H1 (cell line): Measurements from ENCODE around the gene HMCES. TPM values are rescaled to one million over a fixed set of nuclear protein-coding genes. Genes with fewer than 3 reads are reported as not detected.

Experiments
- CTCF ChIA-PET: fragments of 300-600 bp; sonication (Branson Sonifier 250); formaldehyde crosslinking; loops from one replicate; lab custom pipeline; 2021; ENCODE audit not compliant: partially characterized antibody; lab: Charles Lee
- POLR2A ChIA-PET: fragments of 300-600 bp; sonication (Branson Sonifier 250); formaldehyde crosslinking; loops from one replicate; lab custom pipeline; 2021; ENCODE audit warnings: inconsistent platforms; ENCODE audit not compliant: partially characterized antibody; lab: Charles Lee
- DNase-seq, 2 experiments: peaks; one replicate each; pipeline versions ENCODE4 v3.0.0 to v3.0.0-alpha.2; 2010 to 2022; ENCODE audit warnings: low spot score in 2 of 2, low read depth in 1 of 2, mixed read lengths in 1 of 2
- FAIRE-seq: peaks from 2 replicates; lab custom pipeline; 2011; peaks lifted over from hg19 to GRCh38; lab: Jason Lieb, UNC
- H2AFZ ChIP-seq: 2 replicates; pipeline ENCODE4 v1.8.1; 2012; ENCODE audit warnings: low read length, inconsistent platforms
- H2AK5ac ChIP-seq: 2 replicates; pipeline ENCODE4 v1.6.1; 2013; ENCODE audit warnings: low read depth, low read length
- H2BK120ac ChIP-seq: replicated peaks from 2 replicates; pipeline ENCODE3; 2013; ENCODE audit warnings: low read depth, low read length, inconsistent platforms
- H2BK12ac ChIP-seq: 2 replicates; pipeline ENCODE4 v1.6.1; 2013; ENCODE audit warnings: low read depth, low read length
- H2BK15ac ChIP-seq: 2 replicates; pipeline ENCODE4 v1.6.1; 2013; ENCODE audit warnings: low read length
- H2BK20ac ChIP-seq: 2 replicates; pipeline ENCODE4 v1.6.1; 2013; ENCODE audit warnings: low read length
- H2BK5ac ChIP-seq: 2 replicates; pipeline ENCODE4 v1.6.1; 2013; ENCODE audit warnings: low read depth, low read length
- H3K14ac ChIP-seq: 2 replicates; pipeline ENCODE4 v1.6.1; 2013; ENCODE audit warnings: inconsistent platforms; ENCODE audit not compliant: insufficient read length
- H3K18ac ChIP-seq: 2 replicates; pipeline ENCODE4 v1.6.1; 2013; ENCODE audit warnings: low read length; ENCODE audit errors: extremely low read depth
- H3K23ac ChIP-seq: 2 replicates; pipeline ENCODE4 v1.6.1; 2013; ENCODE audit warnings: inconsistent platforms; ENCODE audit not compliant: insufficient read length
- H3K23me2 ChIP-seq: 2 replicates; pipeline ENCODE4 v1.6.1; 2013; ENCODE audit warnings: low read depth, low read length
- H3K27ac ChIP-seq: 2 replicates; pipeline ENCODE4 v1.6.1; 2011; ENCODE audit warnings: low read depth, low read length, inconsistent platforms
- H3K27me3 ChIP-seq, 4 experiments: replicated peaks in 1 of 4; 1 replicate in 1 of 4; 2 replicates in 3 of 4; pipeline versions ENCODE4 v1.6.1 to v1.8.1; 2011 to 2013; ENCODE audit warnings: low read length in 3 of 4, mild to moderate bottlenecking in 3 of 4, inconsistent platforms in 2 of 4, mixed read lengths in 2 of 4, moderate library complexity in 1 of 4; ENCODE audit not compliant: control insufficient read depth in 3 of 4, insufficient read depth in 3 of 4; ENCODE audit errors: extremely low read depth in 1 of 4
- H3K36me3 ChIP-seq, 4 experiments: 2 replicates each; pipeline versions ENCODE4 v1.6.1 to v1.8.1; 2011 to 2013; ENCODE audit warnings: mild to moderate bottlenecking in 4 of 4, low read length in 3 of 4, moderate library complexity in 2 of 4, control low read depth in 1 of 4, inconsistent platforms in 1 of 4; ENCODE audit not compliant: insufficient read depth in 4 of 4, control insufficient read depth in 2 of 4
- H3K4ac ChIP-seq: replicated peaks from 2 replicates; pipeline ENCODE3; 2013; ENCODE audit warnings: low read length, low read depth, mixed read lengths, inconsistent platforms; ENCODE audit not compliant: insufficient read length
- H3K4me1 ChIP-seq, 4 experiments: replicated peaks in 1 of 4; 1 replicate in 1 of 4; 2 replicates in 3 of 4; pipeline versions ENCODE4 v1.6.1 to v1.8.1; 2011 to 2013; ENCODE audit warnings: low read length in 3 of 4, inconsistent platforms in 2 of 4, mixed read lengths in 1 of 4; ENCODE audit not compliant: insufficient read depth in 4 of 4, control insufficient read depth in 3 of 4
- H3K4me2 ChIP-seq, 2 experiments: 2 replicates each; pipeline versions ENCODE4 v1.6.1 to v1.8.1; 2011 to 2013; ENCODE audit warnings: low read depth in 2 of 2, low read length in 2 of 2, control low read depth in 1 of 2, inconsistent platforms in 1 of 2, mild to moderate bottlenecking in 1 of 2; ENCODE audit not compliant: insufficient read depth in 1 of 2
- H3K4me3 ChIP-seq, 4 experiments: fragments of 200-600, 300-600 bp in 1 of 4; sonication (generic), shearing (Covaris generic), sonication (Bioruptor Twin) in 1 of 4; 2 replicates each; pipeline versions ENCODE4 v1.5.1 to v1.8.1; 2011 to 2016; ENCODE audit warnings: low read length in 4 of 4, low read depth in 3 of 4, control low read depth in 2 of 4, inconsistent platforms in 2 of 4, mild to moderate bottlenecking in 2 of 4, mixed read lengths in 1 of 4, moderate library complexity in 1 of 4; ENCODE audit not compliant: insufficient read depth in 2 of 4; ENCODE audit errors: extremely low read depth in 1 of 4
- H3K56ac ChIP-seq: replicated peaks from 2 replicates; pipeline ENCODE3; 2013; ENCODE audit warnings: low read depth, mild to moderate bottlenecking, mixed read lengths, low read length, inconsistent platforms; ENCODE audit not compliant: insufficient read length
- H3K79me1 ChIP-seq: 2 replicates; pipeline ENCODE4 v1.6.1; 2013; ENCODE audit warnings: low read depth, low read length, control low read depth
- H3K79me2 ChIP-seq, 2 experiments: 2 replicates each; pipeline versions ENCODE4 v1.6.1 to v1.8.1; 2012 to 2013; ENCODE audit warnings: low read length in 2 of 2, mild to moderate bottlenecking in 2 of 2, inconsistent platforms in 1 of 2; ENCODE audit not compliant: insufficient read depth in 2 of 2, control insufficient read depth in 1 of 2
- H3K9ac ChIP-seq, 4 experiments: replicated peaks in 1 of 4; 1 replicate in 1 of 4; 2 replicates in 3 of 4; pipeline versions ENCODE4 v1.6.1 to v1.8.1; 2011 to 2013; ENCODE audit warnings: low read depth in 3 of 4, low read length in 3 of 4, control low read depth in 2 of 4, mild to moderate bottlenecking in 2 of 4, moderate library complexity in 2 of 4, inconsistent platforms in 1 of 4; ENCODE audit errors: extremely low read depth in 1 of 4
- H3K9me3 ChIP-seq, 2 experiments: 2 replicates each; pipeline versions ENCODE4 v1.6.1 to v1.8.1; 2012 to 2013; ENCODE audit warnings: mild to moderate bottlenecking in 2 of 2, moderate library complexity in 2 of 2, control low read depth in 1 of 2, inconsistent platforms in 1 of 2, low read depth in 1 of 2, low read length in 1 of 2, mixed read lengths in 1 of 2; ENCODE audit not compliant: insufficient read depth in 2 of 2
- H4K20me1 ChIP-seq, 2 experiments: replicated peaks in 1 of 2; 2 replicates each; pipeline versions ENCODE3 to v1.8.1; 2011 to 2013; ENCODE audit warnings: inconsistent platforms in 2 of 2, low read length in 2 of 2, mild to moderate bottlenecking in 1 of 2; ENCODE audit not compliant: insufficient read depth in 2 of 2, control insufficient read depth in 1 of 2
- H4K5ac ChIP-seq: 2 replicates; pipeline ENCODE4 v1.6.1; 2013; ENCODE audit warnings: low read length, low read depth, mixed read lengths, inconsistent platforms; ENCODE audit not compliant: insufficient read length
- H4K8ac ChIP-seq: 2 replicates; pipeline ENCODE4 v1.8.0; 2013; ENCODE audit warnings: mild to moderate bottlenecking, moderate library complexity, low read length, inconsistent platforms; ENCODE audit not compliant: insufficient read depth; ENCODE audit errors: extremely low read depth
- H4K91ac ChIP-seq: replicated peaks from 2 replicates; pipeline ENCODE3; 2013; ENCODE audit warnings: low read length, mixed read lengths, inconsistent platforms; ENCODE audit not compliant: insufficient read length
- CREB1 ChIP-seq: IDR thresholded peaks from 2 replicates; pipeline ENCODE4 v1.6.1; 2012; ENCODE audit warnings: inconsistent platforms
- WGBS, 2 experiments: shearing (Covaris generic) in 1 of 2; methylation state at CpG; one replicate each; pipeline versions ENCODE4 v1.1.6 to v1.1.7; 2013 to 2015; ENCODE audit warnings: low lambda C conversion rate in 2 of 2, mixed read lengths in 2 of 2, inconsistent platforms in 1 of 2, low coverage in 1 of 2, missing lambda C conversion rate in 1 of 2; ENCODE audit not compliant: insufficient replicate concordance in 2 of 2, insufficient coverage in 1 of 2, insufficient read length in 1 of 2; ENCODE audit errors: extremely low coverage in 1 of 2, missing lambda C conversion rate in 1 of 2; 5-methylcytosine and 5-hydroxymethylcytosine counted together
- polyA plus RNA-seq, 7 experiments: library from polyadenylated mRNA; depleted of rRNA in 3 of 7; stranded (reverse) in 5 of 7; unstranded in 2 of 7; fragments of >200 nt in 5 of 7; fragments of 200-250 nt in 2 of 7; gene quantifications; 1 replicate in 5 of 7; 2 replicates in 1 of 7; 4 replicates in 1 of 7; pipeline versions ENCODE4 v1.2.1 to v1.2.3, GENCODE V29; 2011 to 2013; ENCODE audit warnings: missing spikeins in 2 of 7, mixed read lengths in 2 of 7
- total RNA-seq: library from RNA; stranded (reverse); fragmentation: NEBNext Ultra II Directional; extraction: Animal tissue kit (Norgen Biotek cat#: 25700); gene quantifications from 2 replicates; pipeline ENCODE4 v1.2.1, GENCODE V29; 2021

Gene HMCES
- total and polyA plus RNA-seq, 2 of the 8 experiments (the other 6 are each of a cell fraction or from before 2014, with no cell fraction given) = 27.6 to 49.5 TPM

DNA sequence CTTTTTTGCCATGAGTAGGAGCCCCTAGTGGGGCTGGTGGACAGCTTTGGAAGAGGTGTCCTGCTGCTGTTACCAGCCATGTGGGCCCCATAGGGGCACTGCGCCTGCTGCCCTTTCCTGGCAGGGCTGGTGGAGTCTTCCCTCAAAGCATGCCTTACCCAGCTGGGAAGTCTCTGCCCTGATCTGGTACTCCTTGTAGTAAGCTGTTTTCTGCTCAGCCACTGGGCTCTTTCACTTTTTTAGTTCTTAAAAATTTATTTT is 26.2 kb downstream of the HMCES start:
- CTCF ChIA-PET = interaction anchor here (1.0 to 6.4 kb wide), 4 partner anchors 11 to 251 kb away, joined by 3 to 28 read pairs (median 3); a partner anchor contains a TSS
- POLR2A ChIA-PET = interaction anchor here (0.6 to 4.9 kb wide), 9 partner anchors 10 to 187 kb away, joined by 3 to 104 read pairs (median 4); partner anchors contain the start of genes COPG1 and HMCES
- Histone ChIP-seq H3K4me3 (no peak overlapping the region; a peak in 2 of 8 replicates), H4K5ac (no peak overlapping the region), H4K91ac (peak overlapping the region; percentile 40), H3K4me1 (peaks cover 3 to 8% (median 5%) of the 10 kb centered on the region in 4 experiments), H2BK15ac (no peak overlapping the region), H2BK20ac (no peak overlapping the region), H3K9ac (no peak overlapping the region), H3K79me1 (no peaks in the 10 kb centered on the region), H4K20me1 (no peaks in the 10 kb centered on the region), H3K27me3 (no peaks in the 10 kb centered on the region), H3K56ac (no peak overlapping the region), H3K14ac (no peak overlapping the region), H4K8ac (no peak overlapping the region), H3K27ac (peak overlapping the region; percentile 65; the same call in 1 of the 2 replicates), H3K36me3 (peaks cover 2 to 20% (median 6%) of the 10 kb centered on the region in 4 experiments; a peak in 5 of 8 replicates)
- 93% methylated on average over 1 of the region's 1 CpG; no CpG with 5 or more reads in 1 of the 2 experiments for WGBS, 2 experiments
- DNase-seq = no peak
- no peak for TF ChIP-seq CREB1
- TF ChIP-seq, all 59 proteins: peak for 0
- Histone ChIP-seq H3K23ac (no peak overlapping the region), H3K23me2 (no peaks in the 10 kb centered on the region; the same call in 1 of the 2 replicates), H2AFZ (no peak overlapping the region), H3K9me3 (no peaks in the 10 kb centered on the region), H3K18ac (peak overlapping the region; percentile 52; the same call in 1 of the 2 replicates), H3K4me2 (peak overlapping the region; percentile 52 to 63; a peak in 2 of 4 replicates), H3K4ac (peak overlapping the region; percentile 75), H2BK5ac (peak overlapping the region; percentile 11; the same call in 1 of the 2 replicates), H2BK120ac (no peak overlapping the region), H3K79me2 (no peaks in the 10 kb centered on the region), H2BK12ac (peak overlapping the region; percentile 82), H2AK5ac (peak overlapping the region; percentile 5)
- FAIRE-seq = no peak
